ENCODE results near the gene HELT. TPM values are rescaled to one million over a fixed set of nuclear protein-coding genes. Genes with fewer than 3 reads are reported as not detected.
"Not testable (repeated sequence)": the region's sequence is repeated elsewhere in the genome, so short reads cannot be mapped to it uniquely, and the experiment has no call there.

HELT gene, protein sequence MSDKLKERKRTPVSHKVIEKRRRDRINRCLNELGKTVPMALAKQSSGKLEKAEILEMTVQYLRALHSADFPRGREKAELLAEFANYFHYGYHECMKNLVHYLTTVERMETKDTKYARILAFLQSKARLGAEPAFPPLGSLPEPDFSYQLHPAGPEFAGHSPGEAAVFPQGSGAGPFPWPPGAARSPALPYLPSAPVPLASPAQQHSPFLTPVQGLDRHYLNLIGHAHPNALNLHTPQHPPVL
- not detected in 2 replicates for total RNA-seq

DNA sequence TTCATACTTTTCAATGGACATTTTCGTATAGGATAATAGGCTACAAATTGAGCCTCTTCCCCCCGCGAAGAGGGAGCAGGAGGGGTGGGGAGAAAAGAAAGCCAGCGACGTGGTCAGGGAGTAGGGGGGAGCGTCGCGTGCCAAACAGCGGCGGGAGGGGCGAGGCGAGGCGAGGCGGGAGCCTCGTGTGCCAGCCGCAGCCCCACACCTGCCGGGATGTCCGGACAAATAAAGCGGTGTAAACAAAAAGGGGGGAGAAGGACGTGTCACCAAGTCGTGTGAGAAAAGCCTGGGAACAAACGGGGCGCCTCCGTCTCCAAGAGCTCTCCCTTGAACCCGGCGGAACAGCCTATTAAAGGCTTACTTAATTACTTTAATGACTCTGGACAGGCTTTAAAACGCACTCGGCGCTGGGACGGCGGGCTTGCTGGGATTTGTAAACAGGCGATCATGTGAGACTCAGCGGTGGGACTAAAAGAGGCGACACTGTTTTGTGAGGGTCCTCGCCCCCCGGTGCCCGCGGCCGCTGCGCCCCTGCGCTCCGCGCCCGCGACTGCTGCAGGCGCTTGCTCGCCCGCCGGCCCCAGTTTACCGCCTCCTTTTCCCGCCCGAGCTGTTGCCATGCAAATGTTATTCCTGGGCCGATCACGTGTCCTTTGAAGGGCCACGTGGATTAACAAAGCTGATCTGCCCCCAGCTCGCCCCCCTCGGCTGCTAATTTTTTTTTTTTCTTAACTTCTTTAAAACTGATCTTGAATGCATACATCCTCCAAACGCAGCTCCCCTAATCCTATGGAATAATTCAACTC is at the start of gene HELT:
Gene HELT, plus strand, starts transcription at position 527 of the 809 bp plus-strand sequence. CDS start 439 bp downstream, outside the sequence.
- intact Hi-C loops (cut with micrococcal nuclease), result loop anchor here (5.0 to 10.0 kb wide), 3 partner anchors 124 to 1707 kb away; partner anchors contain the start of genes FAT1, SLC25A4 and STOX2

DNA sequence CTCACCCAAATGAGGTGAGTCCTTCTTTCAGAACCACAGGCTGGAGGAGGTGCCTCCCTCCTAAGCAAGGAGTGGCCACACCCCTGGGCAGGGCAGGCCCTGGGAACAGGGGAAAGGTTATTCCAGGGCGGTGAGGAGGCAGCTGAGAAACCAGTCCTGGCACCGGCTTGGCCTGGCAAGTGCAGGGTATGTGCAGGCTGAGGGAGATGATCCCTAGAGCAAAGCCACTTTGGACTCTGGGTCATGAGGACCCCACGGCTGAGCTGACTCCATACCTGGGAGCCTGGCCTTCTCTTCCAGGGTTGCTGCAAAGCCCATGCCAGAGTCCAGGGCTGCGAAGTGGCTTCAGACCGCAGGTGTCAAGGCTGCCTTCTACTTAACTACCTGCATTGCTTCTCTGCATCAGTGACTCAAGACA is 49.5 kb upstream of the HELT start:
- intact Hi-C loops (cut with micrococcal nuclease), result loop anchor here (10.0 kb wide), 1 partner anchor 704 kb away; no protein-coding TSS in a partner anchor

DNA sequence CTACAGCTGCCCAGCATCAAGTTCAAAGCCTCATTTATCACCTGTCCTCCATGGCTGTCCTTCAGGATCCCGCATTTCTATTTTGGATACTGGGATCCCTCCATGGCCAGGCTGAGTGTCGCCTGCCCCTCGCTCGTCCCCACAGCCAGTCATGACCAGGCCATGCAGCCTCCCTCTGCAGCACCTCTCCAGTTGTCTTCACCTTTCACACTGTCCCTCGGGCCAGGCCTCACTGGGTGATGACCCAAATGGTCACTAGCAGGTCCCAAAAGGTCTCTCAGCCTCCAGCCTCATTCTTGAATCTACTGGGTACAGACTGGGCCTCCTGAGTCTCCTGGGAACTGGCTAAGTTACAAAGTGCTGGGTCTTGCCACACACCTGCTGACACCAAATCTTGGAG is 48.7 kb upstream of the HELT start:
- intact Hi-C loops (cut with micrococcal nuclease), result loop anchor here (10.0 kb wide), 1 partner anchor 705 kb away; no protein-coding TSS in a partner anchor

DNA sequence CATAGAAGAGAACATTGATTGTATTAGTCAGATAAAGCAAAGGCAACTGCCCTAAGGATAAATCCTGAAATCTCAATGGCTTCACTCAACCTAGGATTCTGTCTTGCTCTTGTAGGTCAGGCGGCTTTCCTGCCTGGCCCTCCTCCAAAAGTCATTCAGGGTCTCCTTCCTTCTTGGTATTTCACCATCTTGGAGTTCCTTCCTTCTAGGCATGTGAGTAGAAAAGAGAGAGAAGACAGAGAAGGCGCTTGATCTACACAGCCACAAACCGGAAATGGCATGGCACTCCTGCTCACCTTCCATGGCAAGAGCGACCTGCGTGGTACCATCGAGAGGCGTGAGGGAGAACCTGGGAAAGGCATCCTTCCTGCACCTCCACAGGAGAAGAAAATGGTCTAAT is 45.3 kb upstream of the HELT start:
- intact Hi-C loops (cut with micrococcal nuclease), result no loop called here

DNA sequence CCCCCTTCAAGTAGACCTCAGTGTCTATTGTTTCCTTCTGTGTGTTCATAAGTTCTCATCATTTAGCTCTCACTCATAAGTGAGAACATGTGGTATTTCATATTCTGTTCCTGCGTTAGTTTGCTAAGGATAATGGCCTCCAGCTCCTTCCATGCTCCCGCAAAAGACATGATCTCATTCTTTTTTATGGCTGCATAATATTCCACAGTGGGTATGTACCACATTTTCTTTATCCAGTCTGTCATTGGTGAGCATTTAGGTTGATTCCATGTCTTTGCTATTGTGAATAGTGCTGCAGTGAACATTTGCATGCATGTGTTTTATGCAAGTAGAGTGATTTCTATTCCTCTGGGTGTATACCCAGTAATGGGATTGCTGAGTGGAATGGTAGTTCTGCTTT is 41.9 kb upstream of the HELT start:
- intact Hi-C loops (cut with micrococcal nuclease), result not testable (repeated sequence)

GRCh38 chr4:184977747-184978146 is 40.5 kb upstream of the HELT start:
- intact Hi-C loops (cut with micrococcal nuclease), result no loop called here

DNA sequence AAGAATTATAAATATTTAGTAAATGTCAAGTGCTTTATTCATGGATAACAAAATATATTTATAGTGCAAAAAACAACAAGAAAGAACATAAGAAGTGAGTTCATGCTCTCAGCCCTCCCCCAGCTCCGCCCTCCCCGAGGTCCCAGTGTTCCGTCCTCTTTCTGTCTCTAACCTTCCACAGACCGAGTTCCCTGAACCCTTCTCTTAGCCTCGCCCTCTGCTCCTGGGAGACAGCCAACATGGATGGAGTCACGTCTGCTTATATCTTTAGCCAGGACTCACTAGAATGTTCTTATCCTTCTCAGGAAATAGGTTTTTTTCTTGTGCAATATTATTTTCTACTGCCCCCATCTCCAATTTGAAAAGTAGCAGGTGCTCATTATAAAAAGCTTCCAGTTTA is 40.1 kb upstream of the HELT start:
- intact Hi-C loops (cut with micrococcal nuclease), result no loop called here

DNA sequence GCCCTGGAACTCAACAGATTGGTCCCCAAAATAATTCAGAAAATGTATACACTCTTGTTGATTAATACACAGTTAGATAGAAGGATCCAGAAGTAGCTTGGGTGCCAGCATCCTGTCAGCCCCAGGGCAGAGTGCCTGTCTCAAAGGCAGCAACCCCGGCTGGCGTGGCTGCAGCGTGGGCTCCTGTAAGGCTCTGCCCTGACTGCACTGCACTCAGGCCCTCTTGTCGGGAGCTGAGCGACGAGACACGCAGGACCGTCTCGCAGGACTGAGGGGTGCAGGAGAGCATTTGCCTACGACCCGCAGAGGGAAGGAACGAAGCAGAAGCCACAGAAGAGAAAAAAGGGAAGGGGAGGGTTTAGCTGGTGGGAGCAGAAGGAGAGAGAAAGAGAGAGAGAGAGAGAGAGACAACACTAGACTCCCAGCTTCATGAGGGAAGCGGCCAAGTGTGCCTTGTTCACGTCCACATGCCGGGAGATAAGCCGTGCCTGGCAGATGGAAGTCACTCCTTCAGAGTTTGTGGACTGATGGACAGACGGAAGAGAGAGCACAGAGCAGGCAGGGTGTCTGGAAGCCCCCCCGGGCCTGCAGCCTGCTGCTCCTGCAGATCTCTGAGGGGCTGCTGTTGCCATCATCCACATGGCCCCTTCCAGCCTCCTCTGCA is 38.7 kb upstream of the HELT start:
- intact Hi-C loops (cut with micrococcal nuclease), result loop anchor here (5.0 kb wide), 1 partner anchor 232 kb away; no protein-coding TSS in a partner anchor

GRCh38 chr4:184980261-184980660 is 38.0 kb upstream of the HELT start:
- intact Hi-C loops (cut with micrococcal nuclease), result loop anchor here (5.0 kb wide), 1 partner anchor 233 kb away; no protein-coding TSS in a partner anchor

DNA sequence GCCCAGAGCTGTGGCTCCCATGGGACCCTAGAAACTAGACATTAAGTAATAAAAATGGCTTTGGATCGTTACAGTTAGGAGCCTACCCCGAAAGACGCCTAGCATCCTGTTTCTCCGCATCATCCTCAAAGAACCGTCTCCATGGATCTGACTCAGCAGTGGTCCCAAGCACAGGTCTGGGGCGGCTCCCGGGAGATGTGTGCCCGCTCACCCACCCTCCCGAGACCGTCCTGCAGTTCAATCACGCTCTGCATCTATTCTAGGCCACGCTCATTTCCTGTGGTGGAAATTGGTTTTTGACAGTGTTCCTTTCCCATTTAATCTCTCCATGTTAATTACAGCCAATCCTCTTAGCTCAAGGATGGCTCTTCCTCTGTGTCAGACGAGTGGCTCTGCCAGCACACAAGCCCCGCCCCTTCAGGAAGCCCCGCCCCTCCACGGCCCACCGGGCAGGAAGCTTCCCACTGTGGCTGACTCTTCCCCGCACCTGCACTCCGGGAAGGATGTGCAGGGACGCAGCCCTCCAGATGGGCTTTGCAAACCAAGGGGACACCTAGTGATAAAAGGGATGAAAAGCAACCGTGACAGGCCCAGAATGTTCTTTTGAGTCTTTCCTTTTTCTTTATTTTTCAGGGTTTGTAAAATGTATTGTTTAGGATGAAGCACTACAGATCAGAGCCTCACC is 34.5 kb upstream of the HELT start:
- intact Hi-C loops (cut with micrococcal nuclease), result loop anchor here (5.0 kb wide), 1 partner anchor 237 kb away; no protein-coding TSS in a partner anchor

GRCh38 chr4:184987493-184988031 is 30.7 kb upstream of the HELT start:
- intact Hi-C loops (cut with micrococcal nuclease), result no loop called here

DNA sequence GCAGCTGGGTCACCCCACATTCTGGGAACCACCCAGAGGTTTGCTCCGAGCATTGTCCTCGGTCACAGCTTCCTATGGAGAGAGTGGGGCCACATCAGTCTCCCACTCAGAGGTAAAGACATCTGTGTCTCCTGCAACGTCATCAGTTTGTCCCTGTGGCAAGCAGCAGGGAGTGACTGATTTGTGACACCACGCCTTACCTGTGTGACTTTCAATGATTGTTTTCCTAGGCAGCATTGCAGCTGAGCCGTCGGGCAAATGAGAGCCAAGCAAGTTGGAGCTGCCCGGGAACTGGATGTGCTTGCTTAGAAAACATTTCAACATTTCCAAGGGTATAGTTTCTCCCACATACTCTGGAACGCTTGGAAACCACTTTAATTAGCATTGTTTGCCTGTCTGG is 29.7 kb upstream of the HELT start:
- intact Hi-C loops (cut with micrococcal nuclease), result no loop called here

GRCh38 chr4:184989283-184989682 is 29.0 kb upstream of the HELT start:
- intact Hi-C loops (cut with micrococcal nuclease), result not testable (repeated sequence)

- intact Hi-C loops (cut with micrococcal nuclease), result not testable (repeated sequence)
Observed at GRCh38 chr4:184990131-184990530, 28.2 kb upstream of the HELT start.

GRCh38 chr4:184991860-184992259 is 26.4 kb upstream of the HELT start:
- intact Hi-C loops (cut with micrococcal nuclease), result no loop called here

DNA sequence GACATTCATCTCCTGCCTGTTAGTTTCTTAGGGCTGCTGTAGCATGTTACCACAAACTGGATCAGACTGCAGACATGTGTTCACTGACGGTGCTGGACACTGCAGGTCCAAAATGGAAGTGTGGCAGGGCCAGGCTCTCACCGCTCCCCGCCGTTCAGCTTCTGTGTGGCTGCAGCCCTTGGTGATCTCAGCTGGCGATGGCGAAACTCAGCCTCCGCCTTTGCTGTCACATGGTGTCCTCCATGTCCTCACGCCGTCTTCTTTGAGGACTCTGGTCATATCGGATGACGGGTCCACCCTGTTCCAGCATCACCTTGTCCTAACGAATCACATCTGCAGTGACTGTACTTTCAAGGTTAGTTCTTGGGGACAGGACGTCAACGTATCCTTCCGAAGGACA is 25.9 kb upstream of the HELT start:
- intact Hi-C loops (cut with micrococcal nuclease), result no loop called here

GRCh38 chr4:184993247-184993646 is 25.0 kb upstream of the HELT start:
- intact Hi-C loops (cut with micrococcal nuclease), result no loop called here

GRCh38 chr4:184994010-184994622 is 24.2 kb upstream of the HELT start:
- intact Hi-C loops (cut with micrococcal nuclease), result no loop called here

GRCh38 chr4:184994623-184995010 is 23.7 kb upstream of the HELT start:
- intact Hi-C loops (cut with micrococcal nuclease), result no loop called here

DNA sequence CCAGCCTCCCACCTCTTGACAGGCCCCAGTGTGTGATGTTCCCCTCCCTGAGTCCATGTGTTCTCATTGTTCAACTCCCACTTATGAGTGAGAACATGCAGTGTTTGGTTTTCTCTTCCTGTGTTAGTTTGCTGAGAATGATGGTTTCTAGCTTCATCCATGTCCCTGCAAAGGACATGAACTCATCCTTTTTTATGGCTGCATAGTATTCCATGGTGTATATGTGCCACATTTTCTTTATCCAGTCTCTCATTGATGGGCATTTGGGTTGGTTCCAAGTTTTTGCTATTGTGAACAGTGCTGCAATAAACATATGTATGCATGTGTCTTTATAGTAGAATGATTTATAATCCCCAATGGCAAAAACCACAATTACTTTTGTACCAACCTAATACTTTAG is 20.6 kb upstream of the HELT start:
- intact Hi-C loops (cut with micrococcal nuclease), result not testable (repeated sequence)

Data from T-helper 2 cell treated with Interferon-gamma antibody and Interleukin-4, amounts not matched to agents 100 ng/mL and 5 ng/mL, for 36 hours (primary cell).